GM18909 (cell line): ENCODE results near the gene FOSL1.
A peak's percentile ranks its signal among the peaks of the same experiment; 100 is the strongest.

Source experiments
- ATAC-seq: cut with Tn5 transposase; IDR thresholded peaks from one replicate; pipeline ENCODE4 v1.9.1; 2021; ENCODE audit warnings: mild to moderate bottlenecking; ENCODE audit not compliant: unreplicated experiment, poor library complexity

Gene FOSL1

GRCh38 chr11:65883058-65883761 is 17.0 kb downstream of the FOSL1 start:
- no peak for ATAC-seq

GRCh38 chr11:65882120-65883057 is 17.8 kb downstream of the FOSL1 start:
- no peak for ATAC-seq

- no peak for ATAC-seq
These were observed 19.3 kb downstream of the FOSL1 start for GRCh38 chr11:65880844-65881421.

GRCh38 chr11:65880027-65880426 is 20.2 kb downstream of the FOSL1 start:
- no peak for ATAC-seq

GRCh38 chr11:65879617-65880016 is 20.6 kb downstream of the FOSL1 start, which contains the start of gene CTSW:
CTSW (plus strand) TSS chr11:65879837; CDS start chr11:65879855, 18 bp downstream.
- no peak for ATAC-seq

- ATAC-seq: peak; percentile 86
These were observed 26.7 kb downstream of the FOSL1 start for GRCh38 chr11:65873318-65874156.

GRCh38 chr11:65872586-65873317 is 27.4 kb downstream of the FOSL1 start, which contains the start of gene EFEMP2:
EFEMP2 (minus strand) TSS chr11:65872800; CDS start chr11:65872354, 446 bp downstream.
- no peak for ATAC-seq

- ATAC-seq: no peak
These were observed 28.2 kb downstream of the FOSL1 start for GRCh38 chr11:65871811-65872548.

- no peak for ATAC-seq
These were observed 29.2 kb downstream of the FOSL1 start for GRCh38 chr11:65870706-65871681.

GRCh38 chr11:65870307-65870658 is 29.9 kb downstream of the FOSL1 start:
- ATAC-seq: no peak

GRCh38 chr11:65869643-65870306 is 30.4 kb downstream of the FOSL1 start:
- no peak for ATAC-seq

GRCh38 chr11:65868907-65869306 is 31.3 kb downstream of the FOSL1 start:
- ATAC-seq: no peak

- no peak for ATAC-seq
These were observed 32.0 kb downstream of the FOSL1 start for GRCh38 chr11:65868076-65868667.

GRCh38 chr11:65867284-65868071 is 32.7 kb downstream of the FOSL1 start:
- ATAC-seq: no peak

- ATAC-seq: no peak
These were observed 33.5 kb downstream of the FOSL1 start for GRCh38 chr11:65866509-65867283.
